GM18951 (cell line): ENCODE results near the gene CDC27.

ENCODE experiments used
- POLR2A ChIP-seq: IDR thresholded peaks from 4 replicates; pipeline ENCODE4 v1.6.1; 2011; ENCODE audit warnings: mild to moderate bottlenecking; ENCODE audit not compliant: insufficient read length, insufficient read depth; ENCODE audit errors: extremely low read depth
- in situ Hi-C: fragments of 300-500 bp; cut with MboI; formaldehyde crosslinking; loops from one replicate; pipeline ENCODE4 v1.12.0; 2022; ENCODE audit warnings: low sequenced_read_pairs, mixed read lengths, inconsistent platforms; ENCODE audit not compliant: unreplicated experiment

Gene CDC27

DNA sequence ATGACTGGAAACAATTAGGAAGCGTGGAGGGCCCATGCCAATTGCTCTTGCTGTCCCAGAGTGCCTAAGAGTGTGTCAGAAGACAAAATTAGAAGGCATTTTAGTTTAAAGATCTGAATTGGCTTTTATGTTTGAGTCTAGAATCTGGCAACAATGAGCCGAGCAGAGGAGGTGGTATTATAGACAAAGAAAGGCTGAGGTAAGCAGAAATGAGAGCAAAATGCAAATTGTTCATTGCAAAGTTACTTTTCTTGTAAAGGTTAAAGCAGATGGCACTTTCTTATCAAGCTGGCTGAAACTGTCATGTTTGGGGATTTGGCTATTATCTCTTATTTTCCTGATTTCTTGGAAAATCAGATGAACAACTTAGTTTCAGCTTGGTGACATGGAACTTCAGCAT, 23.4 kb upstream of the CDC27 start:
- TF ChIP-seq POLR2A = no peak
- in situ Hi-C loops = no loop called here

GRCh38 chr17:47210779-47211178, 21.7 kb upstream of the CDC27 start:
- TF ChIP-seq POLR2A = no peak
- in situ Hi-C loops = no loop called here

- TF ChIP-seq POLR2A = no peak
- in situ Hi-C loops = no loop called here
These were observed 21.0 kb upstream of the CDC27 start for GRCh38 chr17:47210105-47210504.

- in situ Hi-C loops = no loop called here
- no peak for TF ChIP-seq POLR2A
These were observed 20.4 kb upstream of the CDC27 start for GRCh38 chr17:47209499-47209898.

GRCh38 chr17:47208744-47209488, 19.8 kb upstream of the CDC27 start, which contains the start of gene MYL4:
Gene MYL4, plus strand, starts transcription at chr17:47209348. Its CDS starts 75 bp downstream, at chr17:47209423.
- in situ Hi-C loops = no loop called here
- no peak for TF ChIP-seq POLR2A

- in situ Hi-C loops = no loop called here
- TF ChIP-seq POLR2A = no peak
These were observed 18.3 kb upstream of the CDC27 start for GRCh38 chr17:47207143-47208067.

- in situ Hi-C loops = no loop called here
- TF ChIP-seq POLR2A = peak; percentile 41
These were observed 16.4 kb upstream of the CDC27 start for GRCh38 chr17:47205419-47205963.

DNA sequence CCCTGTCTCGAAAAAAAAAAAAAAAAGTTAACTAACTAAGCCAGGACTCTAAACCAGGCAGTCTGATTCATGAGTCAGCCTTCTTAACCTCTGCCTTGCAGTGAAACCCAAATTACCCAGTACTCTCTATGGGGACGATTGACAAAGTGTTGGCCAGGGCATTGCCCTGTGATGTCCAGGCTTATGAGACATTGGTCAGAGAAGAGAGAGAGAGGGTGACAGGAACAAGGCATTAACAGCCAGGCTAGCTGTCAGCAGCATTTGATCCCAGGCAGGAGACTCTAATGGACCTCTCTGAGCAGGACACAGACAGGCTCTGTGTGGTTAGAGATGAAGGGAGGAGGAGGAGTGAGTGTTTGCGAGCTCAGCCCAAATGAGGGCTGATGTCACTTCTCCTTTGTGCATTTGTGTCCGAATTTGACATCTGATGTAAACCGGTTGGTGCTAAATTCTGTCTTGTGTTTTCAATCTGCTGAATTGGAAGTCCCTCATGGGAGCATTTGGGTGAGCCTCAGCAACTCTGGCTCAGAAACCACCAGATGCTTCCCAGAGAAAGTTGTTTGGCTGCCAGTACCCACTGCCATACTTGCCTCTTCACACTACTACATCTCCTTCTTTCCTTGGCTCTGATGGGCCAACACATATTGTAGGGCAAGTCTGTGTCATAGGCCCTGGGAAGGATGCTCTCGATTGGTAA, 15.8 kb upstream of the CDC27 start:
- in situ Hi-C loops = no loop called here
- peak; percentile 45 for TF ChIP-seq POLR2A

DNA sequence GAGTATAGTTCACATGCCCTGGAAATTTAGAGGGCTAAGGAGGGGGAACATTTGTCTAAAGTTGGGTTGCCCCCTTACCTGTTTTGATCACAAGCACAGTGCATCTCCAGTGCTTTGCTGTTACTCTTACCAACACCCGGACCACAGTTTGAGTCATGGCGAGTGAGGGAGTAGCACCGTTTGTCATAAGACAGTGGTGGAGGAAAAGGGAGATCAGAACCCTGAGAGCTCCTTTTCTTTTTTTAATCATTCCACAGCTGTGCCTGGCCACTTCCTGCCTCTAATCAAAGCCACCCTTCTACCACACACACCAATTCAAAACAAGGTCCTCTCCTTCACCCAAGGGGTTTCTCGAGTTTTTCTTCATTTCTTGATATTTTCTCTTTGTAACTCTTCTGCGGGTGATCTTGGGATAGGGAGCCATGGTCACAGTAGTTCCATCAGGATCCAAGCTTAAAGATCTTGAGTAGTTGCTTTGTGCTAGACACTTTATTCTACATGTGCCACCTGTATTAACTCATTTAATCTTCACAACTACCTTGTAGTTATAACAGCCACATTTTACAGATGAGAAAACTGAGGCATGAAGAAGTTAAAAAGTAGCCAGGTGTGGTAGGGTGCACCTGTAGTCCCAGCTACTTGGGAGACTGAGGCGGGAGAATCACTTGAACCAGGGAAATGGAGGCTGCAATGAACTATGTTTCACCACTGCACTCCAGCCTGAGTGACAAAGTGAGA, 15.1 kb upstream of the CDC27 start:
- in situ Hi-C loops = no loop called here
- TF ChIP-seq POLR2A = no peak

DNA sequence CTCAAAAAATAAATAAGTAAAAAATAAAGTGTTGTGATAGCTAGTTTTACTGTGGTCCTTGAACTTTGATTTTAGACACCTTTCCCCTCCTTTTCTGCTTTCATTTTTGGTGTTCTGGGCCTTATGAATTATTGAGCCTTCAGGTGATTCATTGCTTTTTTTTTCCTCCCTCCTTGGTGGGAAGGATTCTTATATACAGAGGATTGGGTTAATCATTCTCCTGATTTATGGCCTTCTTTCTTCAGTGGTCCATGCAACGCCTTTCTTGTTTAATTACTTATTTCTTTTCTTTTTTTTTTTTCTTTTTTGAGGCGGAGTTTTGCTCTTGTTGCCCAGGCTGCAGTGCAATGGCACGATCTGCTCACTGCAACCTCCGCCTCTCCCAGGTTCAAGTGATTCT, 12.1 kb upstream of the CDC27 start:
- no peak for TF ChIP-seq POLR2A
- in situ Hi-C loops = no loop called here

DNA sequence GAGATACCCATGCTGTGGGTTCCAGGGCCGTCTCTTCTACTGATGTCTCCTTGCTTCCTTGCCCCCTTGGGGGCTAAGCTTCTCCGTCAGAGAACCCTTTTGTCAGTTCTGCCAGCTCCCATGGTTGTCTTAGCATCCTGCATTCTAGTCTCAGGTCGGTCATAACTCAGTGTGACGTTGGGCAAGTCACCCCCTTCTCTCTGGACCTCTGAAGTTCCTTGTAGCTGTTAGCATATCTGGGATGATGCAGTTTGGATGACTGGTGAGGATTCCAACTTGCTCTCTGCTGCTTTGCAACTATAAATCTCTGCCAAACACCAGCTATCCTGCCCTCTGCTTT, 11.2 kb upstream of the CDC27 start:
- in situ Hi-C loops = no loop called here

GRCh38 chr17:47199627-47200324, 10.7 kb upstream of the CDC27 start:
- TF ChIP-seq POLR2A = no peak
- in situ Hi-C loops = no loop called here

More for the DNA sequence above, 11.2 kb upstream of the CDC27 start:
- TF ChIP-seq POLR2A = no peak
